COLO668 (cell line): Measurements from ENCODE around the gene ZNF583.
A peak's percentile ranks its signal among the peaks of the same experiment; 100 is the strongest.

ENCODE experiments used
- DNase-seq: peaks from one replicate; lab custom pipeline; 2025; ENCODE audit not compliant: unreplicated experiment; lab: John Stamatoyannopoulos, UW

The ZNF583 gene

GRCh38 chr19:56403764-56404704 is at the start of gene ZNF583:
Gene ZNF583 (plus strand): TSS chr19:56404332. CDS start chr19:56407115, 2,783 bp downstream.
- DNase-seq, result peak; percentile 88

GRCh38 chr19:56355517-56355916 is 48.6 kb upstream of the ZNF583 start:
- DNase-seq, result no peak

GRCh38 chr19:56356944-56357343 is 47.2 kb upstream of the ZNF583 start:
- no peak for DNase-seq

GRCh38 chr19:56360841-56361240 is 43.3 kb upstream of the ZNF583 start:
- no peak for DNase-seq

- DNase-seq, result peak; percentile 92
Observed at GRCh38 chr19:56367829-56368711, 36.1 kb upstream of the ZNF583 start.

GRCh38 chr19:56369886-56370676 is 34.1 kb upstream of the ZNF583 start:
- no peak for DNase-seq

- DNase-seq, result no peak
Observed at GRCh38 chr19:56372281-56372680, 31.9 kb upstream of the ZNF583 start.

GRCh38 chr19:56377105-56377924 is 26.8 kb upstream of the ZNF583 start:
- no peak for DNase-seq

- DNase-seq, result no peak
Observed at GRCh38 chr19:56383826-56384605, 20.1 kb upstream of the ZNF583 start.

GRCh38 chr19:56393119-56394012 is 10.8 kb upstream of the ZNF583 start, which contains the start of gene ZNF582:
Gene ZNF582 (minus strand): TSS chr19:56393534. CDS start chr19:56391752, 1,782 bp downstream.
- DNase-seq, result peak; percentile 83

- DNase-seq, result no peak
Observed at GRCh38 chr19:56398809-56399208, 5.3 kb upstream of the ZNF583 start.

- no peak for DNase-seq
Observed at GRCh38 chr19:56400485-56400884, 3.6 kb upstream of the ZNF583 start.

- no peak for DNase-seq
Observed at GRCh38 chr19:56403261-56403660, 871 bp upstream of the ZNF583 start.

GRCh38 chr19:56404705-56405056 is 549 bp downstream of the ZNF583 start:
- no peak for DNase-seq

- no peak for DNase-seq
Observed at GRCh38 chr19:56405062-56405461, 930 bp downstream of the ZNF583 start.

- DNase-seq, result no peak
Observed at GRCh38 chr19:56423276-56423984, 19.3 kb downstream of the ZNF583 start.

GRCh38 chr19:56423985-56424353 is 19.8 kb downstream of the ZNF583 start:
- no peak for DNase-seq
